IMR-90 (cell line): ENCODE data around the gene PSMD1. TPM values are rescaled to one million over a fixed set of nuclear protein-coding genes. Genes with fewer than 3 reads are reported as not detected.

ENCODE experiments used
- ATAC-seq: fragments of 200-7000 bp; cut with Tn5 transposase; 2 replicates; pipeline ENCODE4 v1.9.1; 2020; ENCODE audit warnings: low read depth, mild to moderate bottlenecking, moderate library complexity
- BruUV-seq: library from RNA; stranded (reverse); fragments of 400-500 nt; replicated peaks from 2 replicates; lab custom pipeline; 2021; lab: Mats Ljungman, UMichigan
- CTCF ChIA-PET: fragments of 300-600 bp; formaldehyde crosslinking; extraction: SDS; loops from one replicate; lab custom pipeline; 2021; ENCODE audit warnings: antibody characterized with exemption; lab: Yijun Ruan, JAX
- POLR2A ChIA-PET: fragments of 300-600 bp; sonication (Branson Sonifier 250); formaldehyde crosslinking; loops from one replicate; lab custom pipeline; 2022; ENCODE audit warnings: antibody characterized with exemption; ENCODE audit not compliant: unreplicated experiment; lab: Charles Lee
- DNase-seq: peaks from one replicate; pipeline ENCODE4 v3.0.0; 2013
- H2AFZ ChIP-seq: replicated peaks from 2 replicates; pipeline ENCODE3; 2013; ENCODE audit warnings: low read length, mild to moderate bottlenecking; ENCODE audit not compliant: poor library complexity
- H2AK5ac ChIP-seq: 2 replicates; pipeline ENCODE4 v1.6.1; 2013; ENCODE audit warnings: low read depth, low read length, inconsistent platforms
- H2AK9ac ChIP-seq: replicated peaks from 2 replicates; pipeline ENCODE3; 2013; ENCODE audit warnings: mild to moderate bottlenecking, low read depth, low read length, moderate library complexity; ENCODE audit not compliant: poor library complexity
- H2BK120ac ChIP-seq: 2 replicates; pipeline ENCODE4 v1.6.1; 2013; ENCODE audit warnings: low read depth, low read length, inconsistent platforms
- H2BK15ac ChIP-seq: 3 replicates; pipeline ENCODE4 v1.6.1; 2013; ENCODE audit warnings: low read depth, low read length, inconsistent platforms
- H2BK20ac ChIP-seq: 2 replicates; pipeline ENCODE4 v1.6.1; 2013; ENCODE audit warnings: low read depth, mild to moderate bottlenecking, inconsistent platforms, low read length, moderate library complexity
- H2BK5ac ChIP-seq: 2 replicates; pipeline ENCODE4 v1.6.1; 2013; ENCODE audit warnings: mild to moderate bottlenecking, low read depth, low read length, inconsistent platforms; ENCODE audit not compliant: poor library complexity, severe bottlenecking
- H3K14ac ChIP-seq: replicated peaks from 2 replicates; pipeline ENCODE4 v1.6.1; 2013; ENCODE audit warnings: low read depth, low read length, inconsistent platforms
- H3K18ac ChIP-seq: 2 replicates; pipeline ENCODE4 v1.6.1; 2013; ENCODE audit warnings: low read depth, low read length, control low read depth
- H3K23ac ChIP-seq: 2 replicates; pipeline ENCODE4 v1.6.1; 2013; ENCODE audit warnings: low read depth, low read length, inconsistent platforms
- H3K27ac ChIP-seq: 2 replicates; pipeline ENCODE4 v1.5.1; 2013; ENCODE audit warnings: mild to moderate bottlenecking, control low read depth, low read length; ENCODE audit not compliant: insufficient read depth
- H3K27me3 ChIP-seq: 2 replicates; pipeline ENCODE4 v1.6.1; 2013; ENCODE audit warnings: low read length; ENCODE audit not compliant: control insufficient read depth, insufficient read depth
- H3K36me3 ChIP-seq: 2 replicates; pipeline ENCODE4 v1.6.1; 2013; ENCODE audit warnings: low read length, mixed read lengths; ENCODE audit not compliant: control insufficient read depth, insufficient read depth
- H3K4ac ChIP-seq: 2 replicates; pipeline ENCODE4 v1.6.1; 2013; ENCODE audit warnings: low read depth, low read length, inconsistent platforms
- H3K4me1 ChIP-seq: 2 replicates; pipeline ENCODE4 v1.6.1; 2013; ENCODE audit warnings: low read length, mixed read lengths; ENCODE audit not compliant: control insufficient read depth, insufficient read depth
- H3K4me2 ChIP-seq: 2 replicates; pipeline ENCODE4 v1.6.1; 2013; ENCODE audit warnings: low read depth, mild to moderate bottlenecking, control low read depth, low read length, moderate library complexity
- H3K4me3 ChIP-seq: 2 replicates; pipeline ENCODE4 v1.5.1; 2013; ENCODE audit warnings: low read depth, mild to moderate bottlenecking, control low read depth, low read length, moderate library complexity; ENCODE audit not compliant: insufficient read depth
- H3K56ac ChIP-seq: 2 replicates; pipeline ENCODE4 v1.6.1; 2013; ENCODE audit warnings: low read length, inconsistent platforms; ENCODE audit not compliant: insufficient read depth; ENCODE audit errors: extremely low read depth
- H3K79me1 ChIP-seq, 2 experiments: 2 replicates each; pipeline ENCODE4 v1.6.1; 2013; ENCODE audit warnings: low read length in 2 of 2, inconsistent platforms in 1 of 2, low read depth in 1 of 2
- H3K9ac ChIP-seq: 2 replicates; pipeline ENCODE4 v1.6.1; 2013; ENCODE audit warnings: low read depth, low read length, control low read depth
- H3K9me1 ChIP-seq: 2 replicates; pipeline ENCODE4 v1.6.1; 2013; ENCODE audit warnings: low read length, inconsistent platforms; ENCODE audit not compliant: insufficient read depth
- H3K9me3 ChIP-seq: 2 replicates; pipeline ENCODE4 v1.6.1; 2013; ENCODE audit warnings: low read length; ENCODE audit not compliant: control insufficient read depth, insufficient read depth
- H4K20me1 ChIP-seq: 2 replicates; pipeline ENCODE4 v1.6.1; 2013; ENCODE audit warnings: low read length, inconsistent platforms; ENCODE audit not compliant: insufficient read depth
- H4K5ac ChIP-seq: 2 replicates; pipeline ENCODE4 v1.6.1; 2013; ENCODE audit warnings: mild to moderate bottlenecking, low read depth, low read length, control low read depth
- H4K8ac ChIP-seq, 2 experiments: 2 replicates each; pipeline ENCODE4 v1.6.1; 2013; ENCODE audit warnings: low read depth in 2 of 2, low read length in 2 of 2, control low read depth in 1 of 2, inconsistent platforms in 1 of 2
- H4K91ac ChIP-seq: 2 replicates; pipeline ENCODE4 v1.6.1; 2013; ENCODE audit warnings: low read depth, low read length, inconsistent platforms; ENCODE audit not compliant: insufficient read depth
- BHLHE40 ChIP-seq: fragments of 150-350 bp; IDR thresholded peaks from 2 replicates; pipeline ENCODE4 v1.6.1; 2016; ENCODE audit warnings: mild to moderate bottlenecking, low read depth, low read length
- CEBPB ChIP-seq: IDR thresholded peaks from 2 replicates; pipeline ENCODE4 v1.6.1; 2012; ENCODE audit warnings: low read depth, low read length, improper control_type of control experiment
- CHD1 ChIP-seq: IDR thresholded peaks from 2 replicates; pipeline ENCODE4 v1.6.1; 2012; ENCODE audit warnings: low read depth, low read length, improper control_type of control experiment
- CTCF ChIP-seq: conservative IDR thresholded peaks from 2 replicates; pipeline ENCODE4 v1.5.1; 2012; ENCODE audit warnings: mild to moderate bottlenecking, low read depth, low read length, improper control_type of control experiment
- ELK1 ChIP-seq: fragments of 150-350 bp; IDR thresholded peaks from 2 replicates; pipeline ENCODE4 v1.6.1; 2016; ENCODE audit warnings: low read depth, mild to moderate bottlenecking, low read length, moderate library complexity, borderline replicate concordance
- FOS ChIP-seq: fragments of 150-350 bp; IDR thresholded peaks from 2 replicates; pipeline ENCODE4 v1.6.1; 2016; ENCODE audit warnings: low read depth, low read length
- MAZ ChIP-seq: IDR thresholded peaks from 2 replicates; pipeline ENCODE4 v1.6.1; 2012; ENCODE audit warnings: low read depth, mild to moderate bottlenecking, low read length, improper control_type of control experiment, moderate library complexity, borderline replicate concordance
- MXI1 ChIP-seq: IDR thresholded peaks from 2 replicates; pipeline ENCODE4 v1.6.1; 2012; ENCODE audit warnings: low read depth, mild to moderate bottlenecking, low read length, moderate library complexity, borderline replicate concordance
- NFE2L2 ChIP-seq: fragments of 150-350 bp; IDR thresholded peaks from 2 replicates; pipeline ENCODE4 v1.6.1; 2016; ENCODE audit warnings: low read depth, mild to moderate bottlenecking, low read length
- POLR2A ChIP-seq: IDR thresholded peaks from 2 replicates; pipeline ENCODE4 v1.6.1; 2012; ENCODE audit warnings: mild to moderate bottlenecking, low read depth, low read length
- RAD21 ChIP-seq: IDR thresholded peaks from 2 replicates; pipeline ENCODE4 v1.6.1; 2012; ENCODE audit warnings: low read length, improper control_type of control experiment
- RCOR1 ChIP-seq: IDR thresholded peaks from 2 replicates; pipeline ENCODE4 v1.6.1; 2012; ENCODE audit warnings: mild to moderate bottlenecking, low read length, improper control_type of control experiment; ENCODE audit not compliant: insufficient replicate concordance
- RFX5 ChIP-seq: IDR thresholded peaks from 2 replicates; pipeline ENCODE4 v1.8.0; 2012; ENCODE audit warnings: low read depth, mild to moderate bottlenecking, low read length, moderate library complexity
- SMC3 ChIP-seq: fragments of 150-350 bp; IDR thresholded peaks from 2 replicates; pipeline ENCODE4 v1.6.1; 2016; ENCODE audit warnings: low read depth, mild to moderate bottlenecking, antibody characterized with exemption, low read length, moderate library complexity
- WGBS, 2 experiments: methylation state at CpG; one replicate each; pipeline versions ENCODE4 v1.1.5 to v1.1.7; 2013; ENCODE audit warnings: missing lambda C conversion rate in 2 of 2; ENCODE audit not compliant: insufficient read length in 1 of 2; ENCODE audit errors: extremely low coverage in 2 of 2; 5-methylcytosine and 5-hydroxymethylcytosine counted together
- dilution Hi-C: fragments of 300-500 bp; cut with HindIII; formaldehyde crosslinking; loops from one replicate; pipeline ENCODE4 v1.14.3; 2018; ENCODE audit warnings: low sequenced_read_pairs; ENCODE audit not compliant: unreplicated experiment
- in situ Hi-C: fragments of 300-500 bp; cut with MboI; formaldehyde crosslinking; loops from 3 replicates; pipeline ENCODE4 v1.14.3; 2019; ENCODE audit warnings: low sequenced_read_pairs, inconsistent platforms, mixed read lengths
- intact Hi-C: fragments of 100-400 bp; cut with micrococcal nuclease; formaldehyde crosslinking; loops from 2 replicates; pipeline ENCODE4 v1.10.0; 2022
- polyA plus RNA-seq, 3 experiments: library from polyadenylated mRNA; depleted of rRNA; stranded (reverse); fragments of >200 nt; gene quantifications; 2 replicates each; pipeline ENCODE4 v1.2.3, GENCODE V29; 2012; ENCODE audit warnings: low replicate concordance in 1 of 3
- total RNA-seq: library from RNA; depleted of rRNA; stranded (reverse); fragments of >200 nt; gene quantifications from 2 replicates; pipeline ENCODE4 v1.2.3, GENCODE V29; 2012
- TF ChIP-seq, protein P1 (sequence below): fragments of 150-350 bp; IDR thresholded peaks from 2 replicates; pipeline ENCODE4 v1.6.1; 2017; ENCODE audit warnings: mild to moderate bottlenecking, antibody characterized with exemption, low read length, low read depth

Gene PSMD1
- total and polyA plus RNA-seq, 2 of the 4 experiments (the other 2 are of a cell fraction), result 89.8 to 181 TPM

DNA sequence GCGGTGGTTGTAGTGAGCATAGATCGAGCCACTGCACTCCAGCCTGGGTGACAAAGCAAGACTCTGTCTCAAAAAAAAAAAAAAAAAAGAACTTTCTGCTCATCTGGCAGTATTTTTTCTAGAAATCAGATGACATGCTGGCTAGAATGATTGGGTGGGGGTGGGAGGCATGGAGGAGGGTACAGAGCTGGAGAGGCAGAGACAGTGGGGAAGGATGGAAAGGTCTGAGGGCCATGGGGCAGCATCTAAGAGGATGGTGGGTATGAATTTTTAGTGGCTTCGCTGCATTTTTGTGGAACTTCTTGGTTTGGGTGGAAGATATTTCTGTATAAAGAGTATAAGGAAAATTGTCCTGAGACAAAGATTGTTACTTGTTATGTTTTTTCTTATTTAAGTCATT, 165.1 kb downstream of the PSMD1 start:
- dilution Hi-C loops, result no loop called here
- Histone ChIP-seq H3K9me3 (peaks cover 2% of the 10 kb centered on the region; the same call in 1 of the 2 replicates), H2BK5ac (peak overlapping the region; percentile 99), H2BK20ac (peak overlapping the region; percentile 99), H3K56ac (peak overlapping the region; percentile 95), H3K4me2 (no peak overlapping the region), H4K91ac (peak overlapping the region; percentile 99), H2AK5ac (peak overlapping the region; percentile 96), H3K9me1 (peaks cover 9% of the 10 kb centered on the region), H2AK9ac (peak overlapping the region; percentile 90), H3K4me1 (peaks cover 15% of the 10 kb centered on the region), H3K14ac (peak overlapping the region; percentile 97), H2AFZ (peak overlapping the region; percentile 70), H4K8ac (peak overlapping the region; percentile 70 to 98; a peak in 3 of 4 replicates), H3K4me3 (no peak overlapping the region), H3K23ac (peak overlapping the region; percentile 92), H3K27ac (peak overlapping the region; percentile 99), H2BK15ac (peak overlapping the region; percentile 90; the same call in 2 of the 3 replicates), H4K20me1 (no peaks in the 10 kb centered on the region), H3K36me3 (peaks cover 24% of the 10 kb centered on the region), H3K4ac (peak overlapping the region; percentile 98), H3K79me1 (peaks cover 0 to 12% of the 10 kb centered on the region in 2 experiments; a peak in 2 of 4 replicates), H4K5ac (peak overlapping the region; percentile 97), H3K27me3 (no peaks in the 10 kb centered on the region), H3K9ac (peak overlapping the region; percentile 65), H2BK120ac (peak overlapping the region; percentile 99), H3K18ac (peak overlapping the region; percentile 99)
- in situ Hi-C loops, result no loop called here
- intact Hi-C loops, result loop anchor here (2.0 kb wide), 3 partner anchors 23 to 117 kb away; partner anchors contain the start of gene ARMC9
- no TSS peak for BruUV-seq
- DNase-seq (no peak), ATAC-seq (peak; percentile 15)
- ChIA-PET POLR2A (interaction anchor here (1.1 kb wide), 1 partner anchor 22 kb away, joined by 7 read pairs; no protein-coding TSS in a partner anchor), CTCF (interaction anchor here (0.6 to 1.0 kb wide), 2 partner anchors 75 to 117 kb away, joined by 3 read pairs; no protein-coding TSS in a partner anchor)
- TF ChIP-seq, protein P1, sequence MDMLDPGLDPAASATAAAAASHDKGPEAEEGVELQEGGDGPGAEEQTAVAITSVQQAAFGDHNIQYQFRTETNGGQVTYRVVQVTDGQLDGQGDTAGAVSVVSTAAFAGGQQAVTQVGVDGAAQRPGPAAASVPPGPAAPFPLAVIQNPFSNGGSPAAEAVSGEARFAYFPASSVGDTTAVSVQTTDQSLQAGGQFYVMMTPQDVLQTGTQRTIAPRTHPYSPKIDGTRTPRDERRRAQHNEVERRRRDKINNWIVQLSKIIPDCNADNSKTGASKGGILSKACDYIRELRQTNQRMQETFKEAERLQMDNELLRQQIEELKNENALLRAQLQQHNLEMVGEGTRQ, result no peak
- no peak for TF ChIP-seq MAZ
- no peak for TF ChIP-seq BHLHE40
- no peak for TF ChIP-seq ELK1
- TF ChIP-seq CTCF, result no peak
- no peak for TF ChIP-seq MXI1
- TF ChIP-seq RCOR1, result no peak
- no peak for TF ChIP-seq RAD21
- no peak for TF ChIP-seq CHD1
- no peak for TF ChIP-seq NFE2L2
- no peak for TF ChIP-seq POLR2A
- no peak for TF ChIP-seq FOS
- TF ChIP-seq CEBPB, result no peak
- no peak for TF ChIP-seq RFX5
- no peak for TF ChIP-seq SMC3
- WGBS, 2 experiments, result 100% methylated on average over 1 of the region's 3 CpGs; no CpG with 5 or more reads in 1 of the 2 experiments
